HL-60/S4 treated with phorbol 12-myristate 13-acetate at 8.2 ng/mL for 4 days and 3 days (cell line): ENCODE results near the gene GYS1.

ENCODE experiments used
- in situ Hi-C: fragments of 300-500 bp; cut with MboI; formaldehyde crosslinking; loops from 2 replicates; pipeline ENCODE4 v1.15.0; 2022; ENCODE audit warnings: low sequenced_read_pairs

GYS1 gene

GRCh38 chr19:48990400-48990799 is 2.7 kb downstream of the GYS1 start:
- in situ Hi-C loops: no loop called here

GRCh38 chr19:48989701-48990291 is 3.3 kb downstream of the GYS1 start:
- in situ Hi-C loops: no loop called here

GRCh38 chr19:48988860-48989259 is 4.2 kb downstream of the GYS1 start:
- in situ Hi-C loops: no loop called here

- in situ Hi-C loops: no loop called here
Measured at GRCh38 chr19:48988286-48988685, 4.8 kb downstream of the GYS1 start.

DNA sequence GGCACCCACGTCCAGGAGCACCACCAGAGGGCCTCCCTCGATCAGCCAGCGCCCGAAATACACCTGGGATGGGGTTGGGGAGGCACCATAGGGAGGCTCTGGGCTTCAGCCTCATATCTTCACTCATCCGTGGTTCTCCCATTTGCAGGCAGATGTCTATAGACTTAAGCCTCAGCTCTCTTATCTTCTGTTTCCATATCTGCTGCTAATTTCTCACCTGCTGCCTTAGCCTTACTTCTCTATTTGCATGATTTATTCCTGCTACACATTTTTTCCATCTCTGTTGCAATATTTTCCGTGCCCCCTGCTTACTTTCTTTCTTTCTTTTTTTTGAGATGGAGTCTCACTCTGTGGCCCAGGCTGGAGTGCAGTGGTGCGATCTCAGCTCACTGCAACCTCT is 5.8 kb downstream of the GYS1 start:
- in situ Hi-C loops: no loop called here

- in situ Hi-C loops: no loop called here
Measured at GRCh38 chr19:48986211-48986610, 6.9 kb downstream of the GYS1 start.

- in situ Hi-C loops: no loop called here
Measured at GRCh38 chr19:48985711-48986110, 7.4 kb downstream of the GYS1 start.

DNA sequence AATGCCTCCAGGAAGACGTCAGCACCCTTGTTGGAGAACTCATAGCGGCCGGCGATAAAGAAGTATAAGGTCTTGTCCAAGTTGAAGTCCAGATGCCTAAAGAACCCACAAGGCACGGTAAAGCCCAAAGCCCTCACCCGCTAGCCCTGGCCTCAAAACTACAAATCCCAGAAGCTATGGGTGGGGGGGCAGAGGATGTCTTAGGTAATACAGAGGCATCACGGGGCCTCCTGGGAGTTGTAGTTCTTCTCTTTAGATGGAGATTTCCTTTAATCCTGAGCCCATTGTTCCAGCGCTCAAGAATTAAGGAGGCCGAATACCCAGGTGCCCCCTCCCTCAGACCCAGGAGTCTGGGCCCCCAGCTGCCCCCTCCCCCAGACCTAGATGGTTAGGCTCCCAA is 10.8 kb downstream of the GYS1 start:
- in situ Hi-C loops: no loop called here

GRCh38 chr19:48977061-48977460 is 16.0 kb downstream of the GYS1 start:
- in situ Hi-C loops: no loop called here

GRCh38 chr19:48975947-48976847 is 16.9 kb downstream of the GYS1 start:
- in situ Hi-C loops: no loop called here

DNA sequence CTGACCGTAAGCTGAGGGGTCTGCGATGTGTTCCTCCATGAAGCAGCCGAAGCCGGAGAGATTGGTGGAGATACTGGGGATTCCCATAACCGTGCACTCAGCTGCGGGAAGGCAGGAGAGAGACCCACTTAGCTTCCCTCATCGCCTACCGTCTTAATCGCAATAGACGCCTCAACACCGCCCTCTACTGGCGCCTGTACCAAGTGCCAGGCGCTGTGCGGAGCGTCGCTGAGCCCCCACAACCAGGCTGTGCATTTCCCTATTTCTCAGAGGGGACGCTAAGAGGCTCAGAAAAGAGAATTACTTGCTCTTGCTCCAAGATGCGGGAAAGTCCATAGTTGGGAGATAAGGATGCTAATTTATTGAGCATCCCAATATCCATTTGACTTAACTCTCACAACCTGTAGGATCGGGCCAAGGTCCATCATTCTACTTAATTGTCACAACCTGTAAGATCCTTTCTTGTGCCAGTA is 22.1 kb downstream of the GYS1 start:
- in situ Hi-C loops: loop anchor here (25.0 kb wide), 1 partner anchor 184 kb away; no protein-coding TSS in a partner anchor

GRCh38 chr19:48970139-48970766 is 22.9 kb downstream of the GYS1 start:
- in situ Hi-C loops: loop anchor here (25.0 kb wide), 1 partner anchor 183 kb away; no protein-coding TSS in a partner anchor

- in situ Hi-C loops: loop anchor here (25.0 kb wide), 1 partner anchor 182 kb away; no protein-coding TSS in a partner anchor
Measured at GRCh38 chr19:48969276-48970138, 23.6 kb downstream of the GYS1 start.

- in situ Hi-C loops: loop anchor here (25.0 kb wide), 1 partner anchor 182 kb away; no protein-coding TSS in a partner anchor
Measured at GRCh38 chr19:48968813-48969218, 24.3 kb downstream of the GYS1 start.

- in situ Hi-C loops: loop anchor here (25.0 kb wide), 1 partner anchor 181 kb away; no protein-coding TSS in a partner anchor
Measured at GRCh38 chr19:48968179-48968661, 24.9 kb downstream of the GYS1 start.

- in situ Hi-C loops: loop anchor here (25.0 kb wide), 1 partner anchor 180 kb away; no protein-coding TSS in a partner anchor
Measured at GRCh38 chr19:48967346-48968178, 25.5 kb downstream of the GYS1 start.

- in situ Hi-C loops: loop anchor here (25.0 kb wide), 1 partner anchor 179 kb away; no protein-coding TSS in a partner anchor
Measured at GRCh38 chr19:48966541-48967345, 26.4 kb downstream of the GYS1 start.

DNA sequence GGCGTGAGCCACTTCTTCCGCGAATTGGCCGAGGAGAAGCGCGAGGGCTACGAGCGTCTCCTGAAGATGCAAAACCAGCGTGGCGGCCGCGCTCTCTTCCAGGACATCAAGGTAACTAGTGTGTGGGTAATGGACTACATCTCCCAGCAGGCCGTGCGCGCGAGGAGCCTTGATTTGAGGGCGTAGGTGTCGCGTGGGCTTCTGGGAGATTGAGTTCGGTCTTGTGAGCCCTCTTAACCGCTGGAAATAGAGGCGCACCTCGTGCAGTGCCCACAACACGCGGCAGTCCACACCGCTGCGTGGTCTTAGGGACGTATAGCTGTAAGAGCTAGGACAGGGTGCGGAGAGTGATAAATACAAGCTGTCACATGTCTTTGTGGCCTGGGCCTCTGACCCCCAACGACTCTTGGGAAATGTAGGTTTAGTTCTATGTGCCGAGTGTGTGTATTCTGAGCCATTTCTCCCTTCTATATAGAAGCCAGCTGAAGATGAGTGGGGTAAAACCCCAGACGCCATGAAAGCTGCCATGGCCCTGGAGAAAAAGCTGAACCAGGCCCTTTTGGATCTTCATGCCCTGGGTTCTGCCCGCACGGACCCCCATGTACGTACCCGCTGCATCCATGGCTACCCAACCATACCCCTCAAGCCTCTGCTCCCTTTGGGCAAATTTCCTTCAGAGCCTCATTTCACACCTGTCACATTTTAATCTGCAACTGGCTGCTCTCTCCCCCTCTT is 27.1 kb downstream of the GYS1 start:
- in situ Hi-C loops: loop anchor here (25.0 kb wide), 1 partner anchor 179 kb away; no protein-coding TSS in a partner anchor
